ENCODE measurements around the gene DCAF8L1. TPM values are rescaled to one million over a fixed set of nuclear protein-coding genes. Genes with fewer than 3 reads are reported as not detected.

The DCAF8L1 gene
- total RNA-seq, 1 donor from 2014 or later, result not detected

DNA sequence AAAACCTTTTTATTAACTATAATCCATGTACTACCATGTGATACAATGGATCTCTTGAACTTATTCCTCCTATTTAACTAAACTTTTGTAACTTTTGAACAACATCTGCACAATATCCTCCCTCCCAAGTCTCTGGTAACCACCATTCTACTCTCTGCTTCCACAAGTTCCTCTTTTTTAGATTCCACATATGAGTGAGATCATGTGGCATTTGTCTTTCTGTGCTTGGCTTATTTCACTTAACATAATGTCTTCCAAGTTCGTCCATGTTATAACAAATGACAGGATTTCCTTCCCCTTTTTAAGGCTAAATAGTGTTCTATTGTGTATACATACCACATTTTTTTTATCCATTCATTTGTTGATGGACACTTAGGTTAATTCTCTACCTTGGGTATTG, 28.1 kb downstream of the DCAF8L1 start:
- H3K27me3 ChIP-seq (ENCODE audit: control insufficient read depth, insufficient read depth, low read length), result no peaks in the 10 kb centered on the region
- H3K4me3 ChIP-seq (ENCODE audit: low read depth, low read length), result no peak overlapping the region
- TF ChIP-seq, protein P1, sequence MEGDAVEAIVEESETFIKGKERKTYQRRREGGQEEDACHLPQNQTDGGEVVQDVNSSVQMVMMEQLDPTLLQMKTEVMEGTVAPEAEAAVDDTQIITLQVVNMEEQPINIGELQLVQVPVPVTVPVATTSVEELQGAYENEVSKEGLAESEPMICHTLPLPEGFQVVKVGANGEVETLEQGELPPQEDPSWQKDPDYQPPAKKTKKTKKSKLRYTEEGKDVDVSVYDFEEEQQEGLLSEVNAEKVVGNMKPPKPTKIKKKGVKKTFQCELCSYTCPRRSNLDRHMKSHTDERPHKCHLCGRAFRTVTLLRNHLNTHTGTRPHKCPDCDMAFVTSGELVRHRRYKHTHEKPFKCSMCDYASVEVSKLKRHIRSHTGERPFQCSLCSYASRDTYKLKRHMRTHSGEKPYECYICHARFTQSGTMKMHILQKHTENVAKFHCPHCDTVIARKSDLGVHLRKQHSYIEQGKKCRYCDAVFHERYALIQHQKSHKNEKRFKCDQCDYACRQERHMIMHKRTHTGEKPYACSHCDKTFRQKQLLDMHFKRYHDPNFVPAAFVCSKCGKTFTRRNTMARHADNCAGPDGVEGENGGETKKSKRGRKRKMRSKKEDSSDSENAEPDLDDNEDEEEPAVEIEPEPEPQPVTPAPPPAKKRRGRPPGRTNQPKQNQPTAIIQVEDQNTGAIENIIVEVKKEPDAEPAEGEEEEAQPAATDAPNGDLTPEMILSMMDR (IDR thresholded peaks at IDR 0.05; ENCODE audit: insufficient read depth, low read length, severe bottlenecking), result no peak
- FAIRE-seq (no peak), DNase-seq (ENCODE audit: low read depth) (no peak)
- H3K36me3 ChIP-seq (ENCODE audit: control insufficient read depth, insufficient read depth, low read length), result no peaks in the 10 kb centered on the region

DNA sequence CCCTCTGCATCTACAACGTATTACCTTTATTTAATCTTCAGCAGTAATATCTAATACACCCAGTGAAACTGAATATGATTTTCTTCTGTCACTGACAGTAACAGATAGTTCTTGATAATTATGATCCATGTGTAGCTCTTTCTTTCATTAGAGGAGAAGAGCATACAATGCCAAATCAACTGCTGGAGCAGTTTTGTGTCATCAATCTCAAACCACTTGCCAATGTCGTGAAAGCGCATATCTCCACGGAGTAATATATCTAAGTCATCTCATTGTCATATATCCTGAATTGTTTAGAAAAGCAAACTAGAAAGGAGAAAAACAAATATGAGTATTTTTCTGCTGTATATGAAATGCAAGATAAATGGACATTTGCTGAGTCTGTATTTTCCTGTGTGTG, 47.9 kb downstream of the DCAF8L1 start:
- DNase-seq (ENCODE audit: low read depth) (no peak), FAIRE-seq (no peak)
- TF ChIP-seq, protein P1 (IDR thresholded peaks at IDR 0.05; ENCODE audit: insufficient read depth, low read length, severe bottlenecking), result no peak
- Histone ChIP-seq H3K4me3 (ENCODE audit: low read depth, low read length) (no peak overlapping the region), H3K27me3 (ENCODE audit: control insufficient read depth, insufficient read depth, low read length) (no peaks in the 10 kb centered on the region), H3K36me3 (ENCODE audit: control insufficient read depth, insufficient read depth, low read length) (no peaks in the 10 kb centered on the region)

Other genes starting within 250 kb of the DCAF8L1 start
- gene MAGEB10, start 173.5 kb downstream of the DCAF8L1 start, total RNA-seq, result not detected in 2 replicates